HepG2 (cell line): Measurements from ENCODE around the gene BCAS3. TPM values are rescaled to one million over a fixed set of nuclear protein-coding genes. Genes with fewer than 3 reads are reported as not detected.

Experiments
- ATAC-seq: fragments of 200-7000 bp; cut with Tn5 transposase; 3 replicates; pipeline ENCODE4 v1.9.1; 2020; ENCODE audit warnings: mild to moderate bottlenecking, moderate library complexity
- BruUV-seq: library from RNA; stranded (reverse); fragments of 400-500 nt; replicated peaks from 2 replicates; lab custom pipeline; 2021; lab: Mats Ljungman, UMichigan
- CTCF ChIA-PET: fragments of 300-600 bp; formaldehyde crosslinking; extraction: SDS; loops from one replicate; lab custom pipeline; 2021; ENCODE audit warnings: low total read pairs, inconsistent platforms, low intra/inter-chr PET ratio; lab: Yijun Ruan, JAX
- POLR2A ChIA-PET: fragments of 350-600 bp; sonication (Branson Sonifier 250); formaldehyde crosslinking; loops from one replicate; lab custom pipeline; 2020; ENCODE audit warnings: antibody characterized with exemption, inconsistent platforms; lab: Yijun Ruan, JAX
- DNase-seq: peaks from one replicate; pipeline ENCODE4 v3.0.0-alpha.2; 2015; ENCODE audit warnings: low spot score
- FAIRE-seq: peaks from 3 replicates; lab custom pipeline; 2011; peaks lifted over from hg19 to GRCh38; lab: Jason Lieb, UNC
- H2AFZ ChIP-seq: one replicate; pipeline ENCODE4 v1.6.1; 2011; ENCODE audit warnings: low read length, inconsistent platforms
- H3K27ac ChIP-seq: fragments of 300-600 bp; 3 replicates; pipeline ENCODE4 v1.8.0; 2011; ENCODE audit warnings: mixed run types, mild to moderate bottlenecking, mixed read lengths, low read length, inconsistent platforms; ENCODE audit not compliant: insufficient read depth; ENCODE audit errors: extremely low read length
- H3K27me3 ChIP-seq, 2 experiments: fragments of 200-600 bp in 1 of 2; 2 replicates in 1 of 2; 3 replicates in 1 of 2; pipeline versions ENCODE4 v1.6.0 to v1.8.0; 2011; ENCODE audit warnings: low read length in 2 of 2, mild to moderate bottlenecking in 2 of 2, moderate library complexity in 2 of 2, inconsistent platforms in 1 of 2; ENCODE audit not compliant: insufficient read depth in 2 of 2, control insufficient read depth in 1 of 2
- H3K36me3 ChIP-seq, 2 experiments: fragments of 200-600 bp in 1 of 2; replicated peaks in 1 of 2; 2 replicates in 1 of 2; 3 replicates in 1 of 2; pipeline versions ENCODE4 v1.5.1 to v1.8.0; 2011; ENCODE audit warnings: low read length in 2 of 2, inconsistent platforms in 1 of 2; ENCODE audit not compliant: insufficient read depth in 2 of 2, control insufficient read depth in 1 of 2
- H3K4me1 ChIP-seq: 2 replicates; pipeline ENCODE4 v1.5.1; 2012; ENCODE audit warnings: low read length, inconsistent platforms; ENCODE audit not compliant: insufficient read depth
- H3K4me2 ChIP-seq: 2 replicates; pipeline ENCODE4 v1.6.0; 2011; ENCODE audit warnings: low read depth, low read length, inconsistent platforms
- H3K4me3 ChIP-seq, 3 experiments: fragments of 200-600 bp in 1 of 3; sonication (generic), shearing (Covaris generic) in 1 of 3; replicated peaks in 1 of 3; 2 replicates each; pipeline ENCODE4 v1.5.1; 2011 to 2016; ENCODE audit warnings: low read length in 3 of 3, inconsistent platforms in 2 of 3, low read depth in 2 of 3, mild to moderate bottlenecking in 2 of 3, control low read depth in 1 of 3, mixed read lengths in 1 of 3; ENCODE audit not compliant: insufficient read depth in 1 of 3
- H3K79me2 ChIP-seq: one replicate; pipeline ENCODE4 v1.6.1; 2011; ENCODE audit warnings: low read length, inconsistent platforms; ENCODE audit not compliant: insufficient read depth
- H3K9ac ChIP-seq: 2 replicates; pipeline ENCODE4 v1.6.0; 2011; ENCODE audit warnings: mild to moderate bottlenecking, low read depth, low read length, inconsistent platforms; ENCODE audit not compliant: insufficient read depth
- H3K9me3 ChIP-seq: 2 replicates; pipeline ENCODE4 v1.5.1; 2012; ENCODE audit warnings: mild to moderate bottlenecking, low read length
- H4K20me1 ChIP-seq: 2 replicates; pipeline ENCODE4 v1.6.0; 2011; ENCODE audit warnings: inconsistent platforms, mild to moderate bottlenecking, low read length, moderate library complexity; ENCODE audit not compliant: insufficient read depth
- AHDC1 ChIP-seq: sonication (generic); formaldehyde crosslinking; IDR thresholded peaks from 2 replicates; pipeline ENCODE4 v1.5.1; 2020; ENCODE audit warnings: mild to moderate bottlenecking, missing genetic modification reagents, borderline replicate concordance
- HOMEZ ChIP-seq: IDR thresholded peaks from 2 replicates; pipeline ENCODE4 v1.6.1; 2016; ENCODE audit warnings: low read depth
- MXD4 ChIP-seq: IDR thresholded peaks from 2 replicates; pipeline ENCODE4 v1.6.1; 2016; ENCODE audit warnings: mild to moderate bottlenecking, missing biosample characterization, missing genetic modification reagents
- NFRKB ChIP-seq: fragments of 450-650 bp; IDR thresholded peaks from 2 replicates; pipeline ENCODE4 v1.6.1; 2017
- PBX3 ChIP-seq: sonication (generic); formaldehyde crosslinking; IDR thresholded peaks from 2 replicates; pipeline ENCODE4 v1.8.1; 2023; ENCODE audit warnings: missing genetic modification reagents, inconsistent platforms, borderline replicate concordance
- POLR2AphosphoS2 ChIP-seq: IDR thresholded peaks from 2 replicates; pipeline ENCODE4 v1.6.1; 2011; ENCODE audit warnings: low read depth, low read length, improper control_type of control experiment
- RELA ChIP-seq: sonication (generic); formaldehyde crosslinking; IDR thresholded peaks from 2 replicates; pipeline ENCODE4 v1.4.0; 2020; ENCODE audit warnings: missing genetic modification reagents
- RFXANK ChIP-seq: IDR thresholded peaks from 2 replicates; pipeline ENCODE4 v1.6.1; 2016
- TRIM24 ChIP-seq: sonication (generic); formaldehyde crosslinking; IDR thresholded peaks from 2 replicates; pipeline ENCODE4 v1.8.0; 2022; ENCODE audit warnings: mild to moderate bottlenecking, missing genetic modification reagents
- ZNF124 ChIP-seq: sonication (generic); formaldehyde crosslinking; IDR thresholded peaks from 2 replicates; pipeline ENCODE4 v1.4.0; 2020; ENCODE audit warnings: missing genetic modification reagents
- ZNF317 ChIP-seq: sonication (generic); formaldehyde crosslinking; IDR thresholded peaks from 2 replicates; pipeline ENCODE4 v1.5.0; 2020; ENCODE audit warnings: mild to moderate bottlenecking, missing genetic modification reagents
- ZNF605 ChIP-seq: sonication (generic); formaldehyde crosslinking; IDR thresholded peaks from 2 replicates; pipeline ENCODE4 v1.8.0; 2022; ENCODE audit warnings: mild to moderate bottlenecking, missing genetic modification reagents
- ZNF720 ChIP-seq: sonication (generic); formaldehyde crosslinking; IDR thresholded peaks from 2 replicates; pipeline ENCODE4 v1.4.0; 2020; ENCODE audit warnings: missing genetic modification reagents
- ZNF784 ChIP-seq: sonication (generic); formaldehyde crosslinking; IDR thresholded peaks from 2 replicates; pipeline ENCODE4 v1.5.1; 2020; ENCODE audit warnings: missing genetic modification reagents, mild to moderate bottlenecking, borderline replicate concordance
- WGBS: methylation state at CpG from one replicate; pipeline ENCODE4 v1.1.6; 2017; ENCODE audit warnings: low lambda C conversion rate; 5-methylcytosine and 5-hydroxymethylcytosine counted together
- in situ Hi-C: cut with HindIII; loops from 2 replicates; pipeline ENCODE4 v1.10.0; 2017; ENCODE audit warnings: low pct_unique_long_range_greater_than_20kb; ENCODE audit not compliant: extremely low pct_ligation_motif_present
- intact Hi-C: fragments of 100-400 bp; cut with micrococcal nuclease; formaldehyde crosslinking; loops from one replicate; pipeline ENCODE4 v1.10.0; 2022; ENCODE audit not compliant: unreplicated experiment
- polyA plus RNA-seq, 8 experiments: library from polyadenylated mRNA; depleted of rRNA in 3 of 8; stranded (reverse) in 7 of 8; unstranded in 1 of 8; fragments of >200 nt; fragmentation: Illumina TruSeq in 4 of 8; extraction: Trizol in 4 of 8; gene quantifications; 2 replicates each; pipeline versions ENCODE4 v1.2.1 to v1.2.3, GENCODE V29; 2011 to 2016; ENCODE audit warnings: low read depth in 4 of 8, missing spikeins in 1 of 8, mixed read lengths in 1 of 8; ENCODE audit not compliant: insufficient read depth in 1 of 8
- total RNA-seq, 5 experiments: library from RNA; depleted of rRNA; stranded (reverse); fragments of >200 nt; fragmentation: Illumina TruSeq; extraction: Trizol; gene quantifications; 2 replicates each; pipeline ENCODE4 v1.2.3, GENCODE V29; 2016; ENCODE audit warnings: low read depth in 1 of 5
- TF ChIP-seq, protein P1 (sequence below): sonication (generic); formaldehyde crosslinking; IDR thresholded peaks from 2 replicates; pipeline ENCODE4 v1.4.0; 2020; ENCODE audit warnings: missing genetic modification reagents

The BCAS3 gene
- total and polyA plus RNA-seq, 2 of the 13 experiments (the other 11 are each of a cell fraction or from before 2014, with no cell fraction given): 10.7 to 11.2 TPM

DNA sequence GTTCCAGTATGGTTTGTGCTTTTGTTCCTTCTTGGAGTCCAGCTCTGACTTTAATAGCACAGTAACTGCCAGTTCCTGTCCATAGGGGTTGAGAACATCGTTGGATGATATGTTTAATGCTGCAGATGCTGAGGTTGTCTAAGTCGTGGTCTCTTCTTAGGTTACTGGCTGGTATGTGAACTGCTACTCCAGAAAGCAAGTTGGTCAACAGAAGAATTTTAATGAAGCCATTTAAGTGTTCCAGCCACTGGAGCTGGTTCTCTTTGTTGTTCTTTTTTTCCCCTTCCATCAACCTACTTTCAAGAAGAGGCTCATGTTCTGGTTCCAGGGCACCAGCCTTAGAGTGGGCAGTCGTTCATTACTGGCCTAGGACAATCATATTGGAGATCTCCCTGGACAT lies 581.7 kb downstream of the BCAS3 start:
- no peaks in the 10 kb centered on the region for H3K27me3 ChIP-seq
- no TSS peak for BruUV-seq
- DNase-seq: no peak
- FAIRE-seq: no peak
- intact Hi-C loops (no loop called here), in situ Hi-C loops (no loop called here)
- TF ChIP-seq RFXANK (CRISPR knock-in tag) (no peak), ZNF124 (CRISPR knock-in tag) (no peak), POLR2AphosphoS2 (no peak), HOMEZ (CRISPR knock-in tag) (no peak), ZNF317 (CRISPR knock-in tag) (no peak), AHDC1 (CRISPR knock-in tag) (no peak), PBX3 (CRISPR knock-in tag) (no peak), MXD4 (no peak), NFRKB (no peak), TRIM24 (CRISPR knock-in tag) (no peak), ZNF605 (CRISPR knock-in tag) (no peak), ZNF720 (no peak), RELA (CRISPR knock-in tag) (no peak), ZNF784 (CRISPR knock-in tag) (no peak)
- TF ChIP-seq, protein P1, sequence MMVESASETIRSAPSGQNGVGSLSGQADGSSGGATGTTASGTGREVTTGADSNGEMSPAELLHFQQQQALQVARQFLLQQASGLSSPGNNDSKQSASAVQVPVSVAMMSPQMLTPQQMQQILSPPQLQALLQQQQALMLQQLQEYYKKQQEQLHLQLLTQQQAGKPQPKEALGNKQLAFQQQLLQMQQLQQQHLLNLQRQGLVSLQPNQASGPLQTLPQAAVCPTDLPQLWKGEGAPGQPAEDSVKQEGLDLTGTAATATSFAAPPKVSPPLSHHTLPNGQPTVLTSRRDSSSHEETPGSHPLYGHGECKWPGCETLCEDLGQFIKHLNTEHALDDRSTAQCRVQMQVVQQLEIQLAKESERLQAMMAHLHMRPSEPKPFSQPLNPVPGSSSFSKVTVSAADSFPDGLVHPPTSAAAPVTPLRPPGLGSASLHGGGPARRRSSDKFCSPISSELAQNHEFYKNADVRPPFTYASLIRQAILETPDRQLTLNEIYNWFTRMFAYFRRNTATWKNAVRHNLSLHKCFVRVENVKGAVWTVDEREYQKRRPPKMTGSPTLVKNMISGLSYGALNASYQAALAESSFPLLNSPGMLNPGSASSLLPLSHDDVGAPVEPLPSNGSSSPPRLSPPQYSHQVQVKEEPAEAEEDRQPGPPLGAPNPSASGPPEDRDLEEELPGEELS (CRISPR knock-in tag): no peak
- 51% methylated on average over 3 of the region's 3 CpGs for WGBS
- no peaks in the 10 kb centered on the region for H3K36me3 ChIP-seq
- no peak overlapping the region for H3K4me3 ChIP-seq
- H4K20me1 ChIP-seq: no peaks in the 10 kb centered on the region
- no peaks in the 10 kb centered on the region for H3K79me2 ChIP-seq
- no peak overlapping the region for H3K27ac ChIP-seq
- no peaks in the 10 kb centered on the region for H3K9me3 ChIP-seq
- no peak overlapping the region for H3K9ac ChIP-seq
- ChIA-PET POLR2A (no interaction called here), CTCF (no interaction called here)
- H3K4me2 ChIP-seq: no peak overlapping the region
- no peaks in the 10 kb centered on the region; the same call in 1 of the 2 replicates for H3K4me1 ChIP-seq
- ATAC-seq: no peak
- no peak overlapping the region for H2AFZ ChIP-seq
